DMS 273 treated with DMSO at 0.1 percent for 48 hours (cell line): ENCODE measurements around the gene SLC25A21.
"Not testable (repeated sequence)": the region's sequence is repeated elsewhere in the genome, so short reads cannot be mapped to it uniquely, and the experiment has no call there.

Experiments used
- DNase-seq: peaks from one replicate; lab custom pipeline; 2025; lab: John Stamatoyannopoulos, UW

SLC25A21 gene

DNA sequence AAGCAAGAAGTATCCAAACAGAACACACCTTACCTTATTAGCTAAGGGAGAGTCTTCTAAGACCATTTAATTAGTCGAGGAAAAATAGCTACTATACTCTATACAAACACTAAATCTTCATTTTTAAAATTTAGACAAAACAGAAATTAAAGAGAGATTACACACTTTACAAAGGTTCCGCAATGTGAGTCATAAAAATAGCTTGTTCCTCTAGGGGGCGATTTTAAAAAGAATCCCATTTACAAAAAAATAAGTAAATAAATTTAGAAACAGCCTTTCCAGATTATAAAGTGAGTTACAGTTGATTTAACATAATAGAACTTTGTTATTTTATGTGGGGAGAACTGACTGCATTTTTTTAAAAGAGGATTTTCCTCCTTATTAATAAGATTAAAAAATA, 309.1 kb downstream of the SLC25A21 start:
- no peak for DNase-seq

DNA sequence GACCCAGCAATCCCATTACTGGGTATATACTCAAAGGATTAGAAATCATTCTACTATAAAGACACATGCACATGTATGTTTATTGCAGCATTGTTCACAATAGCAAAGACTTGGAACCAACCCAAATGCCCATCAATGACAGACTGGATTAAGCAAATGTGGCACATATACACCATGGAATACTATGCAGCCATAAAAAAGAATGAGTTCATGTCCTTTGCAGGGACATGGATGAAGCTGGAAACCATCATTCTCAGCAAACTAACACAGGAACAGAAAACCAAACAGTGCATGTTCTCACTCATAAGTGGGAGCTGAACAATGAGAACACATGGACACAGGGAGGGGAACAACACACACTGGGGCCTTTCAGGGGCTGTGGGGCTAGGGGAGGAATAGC, 310.2 kb downstream of the SLC25A21 start:
- DNase-seq: not testable (repeated sequence)

DNA sequence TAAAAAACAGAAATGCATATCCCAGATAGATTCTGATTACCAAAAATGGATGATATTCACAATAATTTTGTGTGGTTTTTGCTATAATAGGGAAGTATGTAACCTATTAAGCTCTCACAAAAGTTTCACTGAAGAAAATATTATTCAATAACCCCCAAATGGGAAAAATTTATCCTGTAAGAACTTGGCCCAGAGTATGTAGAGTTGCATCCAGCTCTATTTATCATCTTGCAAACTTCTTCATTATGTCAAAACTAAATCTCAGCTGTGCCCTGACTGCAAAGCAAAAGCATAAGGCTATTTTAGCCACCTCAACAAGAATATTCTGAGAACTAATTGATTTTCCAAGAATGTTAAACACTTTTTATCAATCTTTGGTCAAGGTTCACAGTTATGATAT, 311.6 kb downstream of the SLC25A21 start:
- DNase-seq: no peak

DNA sequence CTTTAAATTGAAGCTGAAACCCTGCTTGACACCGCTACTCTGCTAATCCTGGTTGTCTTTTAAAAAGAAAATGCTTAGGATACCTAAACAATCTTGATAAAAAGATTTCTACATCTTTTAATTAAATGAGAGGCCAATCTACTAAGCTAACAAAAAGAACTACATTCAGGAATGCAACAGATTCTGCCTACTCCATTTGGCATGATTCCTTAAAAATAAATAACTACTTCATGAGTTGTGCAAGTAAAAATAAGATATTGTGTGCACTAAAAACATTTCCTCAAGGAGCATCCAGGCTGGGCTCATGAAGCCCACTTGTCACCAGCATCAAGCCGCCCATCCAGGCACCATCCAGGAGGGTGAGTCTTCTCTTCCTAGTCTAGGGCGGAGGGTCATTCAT, 313.3 kb downstream of the SLC25A21 start:
- no peak for DNase-seq

DNA sequence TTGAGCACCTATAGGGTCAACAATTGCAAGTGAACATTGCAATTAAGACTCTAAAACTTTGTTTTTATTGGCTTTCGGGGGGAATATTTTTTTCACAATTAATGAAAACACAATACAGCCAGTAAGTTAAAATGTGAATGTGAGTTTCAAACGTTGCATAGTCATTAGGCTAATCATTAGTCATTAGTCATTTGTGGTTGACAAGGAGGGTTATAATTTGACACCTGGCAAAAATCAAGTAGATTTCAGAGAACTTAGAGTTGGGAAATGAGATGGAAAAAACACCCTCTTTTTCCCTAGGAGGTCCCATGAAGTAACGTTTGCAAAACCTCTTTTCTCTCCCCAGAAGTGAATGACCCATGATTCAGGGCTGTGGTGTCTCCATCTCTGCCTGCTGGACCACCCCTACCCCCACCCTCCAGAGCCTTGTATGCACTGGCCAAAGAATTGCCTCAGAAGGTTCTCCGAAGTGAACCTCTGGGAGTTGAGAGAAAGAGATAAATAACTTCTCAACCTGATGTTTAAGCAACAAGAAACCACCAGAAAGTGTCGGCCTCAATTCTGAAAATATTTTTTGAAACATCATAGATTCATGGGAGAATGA, 314.5 kb downstream of the SLC25A21 start:
- DNase-seq: no peak

DNA sequence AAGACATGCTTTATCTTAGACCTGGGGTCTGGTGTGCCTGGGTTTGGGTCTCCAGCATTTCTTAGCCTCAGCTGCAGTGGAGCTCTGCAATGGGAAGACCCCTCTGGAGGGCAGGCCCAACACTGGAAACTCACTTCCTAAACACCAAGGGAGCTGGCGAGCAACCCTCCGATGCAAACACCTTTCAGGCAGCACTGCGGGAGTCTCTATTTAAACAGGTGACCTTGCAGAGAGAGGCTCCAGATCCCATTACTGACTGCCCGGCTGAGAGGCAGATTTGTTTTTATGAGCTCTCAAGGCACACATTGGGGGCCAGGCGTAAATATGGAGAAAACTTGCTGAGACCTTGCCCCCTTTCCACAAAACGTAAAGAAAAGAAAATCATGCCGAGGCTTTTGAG, 315.3 kb downstream of the SLC25A21 start:
- DNase-seq: no peak

DNA sequence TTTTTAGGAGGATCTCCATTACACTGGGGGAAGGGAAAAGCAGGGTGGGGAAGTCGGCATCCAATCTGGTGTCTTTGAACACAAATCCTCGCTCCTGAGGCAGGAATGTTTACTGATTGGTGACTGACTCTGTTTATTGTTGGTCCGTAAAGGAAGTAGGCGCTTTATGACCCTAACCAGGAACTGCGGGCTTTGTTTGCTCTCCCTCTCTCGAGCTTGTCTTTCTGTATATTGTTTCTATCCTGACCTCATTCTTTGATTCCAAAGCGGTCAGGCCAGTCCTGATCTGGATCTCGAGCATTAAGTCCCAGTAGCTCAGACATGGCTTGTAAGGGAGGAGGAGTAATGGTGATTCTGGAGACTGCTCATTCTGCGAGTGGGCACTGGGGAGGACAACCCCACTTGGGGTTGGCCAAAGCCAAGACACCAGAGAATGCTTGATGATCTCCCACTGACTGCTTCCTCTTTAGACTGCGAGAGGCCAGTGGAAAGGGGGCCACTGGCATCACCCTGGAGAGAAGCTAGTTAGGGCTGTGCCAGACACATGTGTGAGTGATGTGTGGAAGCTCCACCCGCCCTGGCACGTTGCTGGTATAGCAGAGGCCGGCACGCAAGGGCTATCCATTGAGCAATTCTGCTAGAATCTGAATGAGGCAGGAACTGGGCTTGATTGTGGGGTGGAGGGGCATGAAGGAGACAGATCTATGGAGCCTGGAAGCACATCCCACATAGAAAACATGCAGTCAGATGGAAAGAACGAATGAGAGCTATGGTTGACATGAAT, 316.1 kb downstream of the SLC25A21 start:
- DNase-seq: no peak

DNA sequence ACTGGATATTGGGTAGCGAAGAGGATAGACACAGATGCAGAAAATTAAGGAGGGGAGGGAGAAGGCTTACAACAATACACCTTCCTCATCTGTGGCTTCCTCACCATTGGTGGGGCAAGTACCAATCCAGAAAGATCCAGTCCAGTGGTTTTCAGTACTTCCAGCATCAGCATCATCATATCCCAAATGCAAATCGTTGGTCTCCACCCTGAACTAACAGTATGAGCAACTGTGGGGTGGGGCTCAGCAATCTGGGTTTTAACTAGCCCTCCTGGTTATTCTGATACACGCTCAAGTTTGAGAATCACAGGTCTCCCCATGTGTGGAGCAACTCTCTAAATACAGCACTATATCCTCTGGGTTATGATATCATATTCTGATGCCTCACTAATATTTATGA, 317.0 kb downstream of the SLC25A21 start:
- no peak for DNase-seq

DNA sequence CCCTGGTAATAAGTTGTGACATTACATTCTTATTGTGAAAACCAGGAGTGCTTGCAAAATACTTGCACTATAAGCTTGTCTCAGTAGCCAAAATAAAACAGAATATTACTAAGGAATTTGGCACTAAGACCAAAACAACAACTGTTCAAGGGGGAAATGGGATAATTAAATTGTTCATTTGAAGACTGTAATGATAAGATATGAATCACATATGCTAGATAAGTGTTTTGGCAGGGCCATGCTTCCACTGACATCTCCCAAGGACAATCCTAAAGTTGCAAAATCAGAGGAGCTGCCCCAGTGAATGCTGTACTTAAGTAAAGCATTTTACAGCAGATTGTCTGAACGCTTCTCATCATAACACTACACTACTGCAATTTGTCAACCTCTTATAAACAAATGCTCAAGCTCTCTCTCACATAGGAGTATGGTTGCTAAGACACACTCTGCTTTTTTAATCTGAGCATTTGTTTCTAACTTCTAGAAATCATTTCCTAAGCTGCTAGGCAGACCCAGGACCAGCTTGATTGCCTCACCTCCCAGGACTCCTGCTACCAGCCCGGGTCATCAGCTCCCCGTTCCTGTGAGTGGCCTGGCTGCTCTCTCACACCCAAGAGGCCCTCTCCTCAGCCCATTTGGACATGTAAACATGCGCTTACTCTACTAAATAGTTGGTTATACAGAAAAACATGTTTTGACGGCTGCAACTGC, 319.3 kb downstream of the SLC25A21 start:
- DNase-seq: no peak

DNA sequence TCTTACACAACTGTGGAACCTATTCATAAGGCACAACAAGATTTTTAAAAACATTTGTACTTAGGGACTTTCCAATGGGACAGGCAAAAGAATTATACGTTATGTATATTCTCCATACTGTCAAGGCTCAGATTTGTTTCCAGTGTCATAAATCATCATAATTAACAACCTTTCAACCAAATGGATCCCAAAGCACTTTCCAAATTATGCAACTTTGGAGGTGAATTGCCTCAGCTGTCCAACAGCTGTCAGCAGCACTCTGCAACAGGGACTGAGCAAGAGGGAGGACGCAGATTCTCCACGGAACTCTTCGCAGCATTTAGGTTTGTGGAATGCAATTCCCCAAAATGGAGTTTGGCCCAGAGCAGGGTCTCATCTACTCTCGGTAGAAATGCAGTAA, 324.2 kb downstream of the SLC25A21 start:
- no peak for DNase-seq

DNA sequence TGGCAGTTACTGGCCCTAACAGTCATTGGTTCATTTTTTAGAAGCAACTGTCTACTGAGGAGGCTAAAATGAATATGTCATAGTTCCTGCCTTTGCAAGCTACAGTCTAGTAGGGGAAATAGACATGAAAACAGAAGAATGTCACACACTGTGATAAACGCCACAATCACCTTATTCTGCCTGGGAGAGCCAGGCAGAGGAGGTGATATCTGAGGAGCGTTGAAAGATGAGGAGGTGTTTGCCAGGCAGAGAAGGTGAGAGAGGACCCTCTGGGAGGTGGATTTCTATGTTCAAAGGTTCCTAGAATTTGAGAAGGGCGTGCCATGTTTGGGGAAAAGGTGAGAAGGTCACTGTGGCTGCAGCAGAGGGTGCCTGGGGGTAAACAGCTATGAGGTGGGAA, 325.0 kb downstream of the SLC25A21 start:
- no peak for DNase-seq

DNA sequence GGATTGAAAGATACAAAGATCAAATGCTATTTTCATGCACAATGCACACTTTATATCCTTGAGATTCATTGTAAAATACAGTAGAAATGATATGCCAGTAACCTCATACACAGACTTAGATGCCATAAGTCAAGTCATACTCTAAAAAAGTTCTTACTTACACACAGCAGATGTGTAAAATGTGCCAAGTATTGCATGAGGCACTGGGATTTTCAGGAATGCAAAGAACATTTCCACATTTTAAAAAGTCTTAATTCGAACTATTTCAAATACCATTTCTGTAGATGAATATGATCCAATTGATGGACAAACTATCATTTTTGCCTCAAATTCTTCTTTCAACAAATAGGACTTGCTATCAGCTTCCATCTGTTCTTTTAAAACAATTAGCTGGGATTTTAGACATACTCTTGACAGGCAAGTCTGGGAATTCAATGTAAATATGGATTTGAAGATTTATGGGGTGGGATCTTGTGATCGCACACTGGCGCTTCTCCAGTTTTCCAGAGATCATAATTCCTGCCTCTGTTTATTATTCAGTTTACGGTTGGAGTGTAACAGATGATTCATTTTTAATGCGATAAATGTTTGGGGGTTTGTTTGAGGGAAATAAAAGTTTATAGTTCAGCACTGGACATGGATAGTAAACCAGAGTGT, 326.9 kb downstream of the SLC25A21 start:
- DNase-seq: no peak

DNA sequence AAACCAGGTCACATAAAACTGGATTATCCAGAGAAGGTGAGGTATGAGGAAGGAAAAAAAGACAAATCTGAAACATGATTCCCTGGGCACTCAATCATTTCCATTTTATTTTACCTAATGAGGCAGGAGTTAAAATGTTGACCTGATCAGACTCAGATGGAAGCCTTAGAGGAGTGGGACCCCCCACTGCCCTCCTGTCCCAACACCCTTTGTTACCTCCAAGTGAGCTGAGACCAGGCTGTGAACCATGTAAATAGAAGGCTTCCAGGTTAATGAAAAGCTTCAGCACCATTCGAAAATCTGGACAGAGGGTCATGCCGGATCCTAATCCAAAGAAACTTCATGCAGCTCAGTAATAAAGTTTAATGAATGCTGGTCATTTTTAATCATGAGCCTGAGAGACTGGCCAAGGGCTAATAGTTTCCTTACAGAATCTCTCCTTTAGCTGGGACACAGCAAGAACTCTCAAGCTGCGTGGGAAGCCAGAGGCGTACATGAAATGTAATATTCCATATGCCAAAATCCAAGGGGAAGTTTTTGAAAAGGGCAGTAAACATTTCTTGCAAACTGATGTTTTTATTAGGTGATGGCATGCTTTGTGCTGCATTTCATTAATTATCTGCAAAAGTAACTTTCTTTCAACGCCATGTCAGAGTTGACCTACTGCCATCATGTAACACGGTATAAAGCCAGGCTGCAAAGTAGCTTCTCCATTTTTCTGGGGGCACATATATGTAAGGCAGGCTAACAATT, 327.8 kb downstream of the SLC25A21 start:
- no peak for DNase-seq

DNA sequence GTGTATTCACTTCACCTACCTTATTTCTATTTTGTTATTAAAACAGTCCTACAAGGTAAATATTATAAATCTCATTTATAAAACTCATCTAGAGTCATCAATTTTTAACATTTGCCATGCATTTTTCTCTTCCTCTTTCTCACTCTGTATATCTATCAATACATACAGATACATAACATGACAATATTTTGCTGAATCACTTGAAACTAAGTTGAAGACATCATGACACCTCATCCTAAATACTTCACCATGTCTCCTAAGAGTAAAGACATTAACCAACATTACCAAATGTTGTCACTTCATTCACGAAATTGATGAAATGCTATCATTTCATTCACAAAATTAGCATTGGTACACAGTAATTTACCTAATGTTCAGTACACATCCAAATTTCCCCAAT, 329.0 kb downstream of the SLC25A21 start:
- DNase-seq: no peak

DNA sequence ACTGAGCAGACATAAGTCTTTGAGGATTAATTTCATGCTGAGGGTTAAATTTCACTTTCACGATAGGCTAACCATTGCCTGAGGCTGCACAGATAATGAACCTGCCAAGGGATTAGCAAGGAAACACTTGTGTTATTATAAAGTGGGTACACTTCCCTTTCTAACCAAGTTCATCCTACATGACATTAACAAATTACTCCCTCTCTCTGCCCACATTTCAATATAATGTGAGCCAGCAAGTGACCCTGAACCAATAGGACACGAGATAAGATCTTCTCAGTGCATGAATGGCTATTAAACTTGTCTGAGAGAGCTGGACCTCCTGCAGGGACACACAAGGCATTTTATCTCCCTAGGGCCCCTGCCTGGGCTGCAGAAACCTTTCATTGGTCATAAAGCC, 337.3 kb downstream of the SLC25A21 start:
- DNase-seq: no peak

DNA sequence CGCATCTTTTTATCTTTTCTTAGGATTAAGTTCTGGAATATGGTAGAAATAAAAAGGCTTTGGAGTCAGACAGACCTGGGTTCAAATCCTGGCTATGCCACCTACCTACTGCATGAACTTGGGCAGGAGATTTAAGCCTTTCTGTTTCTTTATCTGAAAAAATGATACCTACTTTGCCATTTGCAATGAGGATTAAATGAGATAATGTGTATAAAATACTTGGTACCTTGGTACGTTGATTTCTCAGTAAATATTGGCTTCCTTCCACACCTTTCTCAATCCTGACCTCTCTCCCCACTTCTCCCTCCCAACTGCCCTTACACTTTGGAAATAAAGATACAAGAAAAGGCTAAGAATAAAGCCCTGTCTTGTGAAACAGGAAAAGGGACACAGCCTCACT, 338.1 kb downstream of the SLC25A21 start:
- no peak for DNase-seq

DNA sequence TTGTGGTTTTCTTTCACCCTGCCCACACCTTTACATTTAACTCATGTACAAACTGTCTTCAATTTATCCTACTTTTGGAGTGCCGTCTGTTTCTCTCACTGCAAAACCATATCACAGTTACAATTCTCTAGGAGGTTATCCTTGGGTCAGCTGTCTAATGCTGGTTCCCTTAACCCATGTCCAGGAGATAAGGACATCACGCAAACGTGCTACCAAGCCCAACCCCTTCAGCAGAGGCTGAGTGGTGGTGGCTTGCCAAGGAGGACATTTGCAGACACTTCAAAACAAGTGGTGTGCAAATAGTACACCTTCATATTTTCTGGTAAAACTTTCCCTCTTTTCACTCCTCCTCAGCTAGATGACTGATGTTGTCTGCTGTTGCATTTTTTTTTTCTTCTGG, 342.9 kb downstream of the SLC25A21 start:
- no peak for DNase-seq

DNA sequence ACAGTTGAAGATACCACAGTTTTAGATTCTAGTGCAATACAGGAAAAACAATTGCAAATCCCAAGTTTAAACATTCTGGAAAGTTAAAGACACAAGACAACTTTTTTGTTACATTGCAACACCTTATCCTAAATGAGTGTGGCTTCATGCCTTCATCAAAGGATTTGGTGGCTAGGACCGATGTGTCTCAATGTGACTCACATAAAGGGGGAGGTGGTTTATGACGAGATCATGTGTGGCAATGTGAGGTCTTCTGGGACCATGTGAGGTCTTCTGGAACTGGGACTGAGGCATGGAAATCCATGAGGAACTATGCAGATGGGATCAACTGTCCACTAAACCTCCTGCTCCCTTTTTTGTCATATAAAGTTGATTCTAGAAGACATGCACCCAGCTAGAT, 344.5 kb downstream of the SLC25A21 start:
- DNase-seq: no peak

DNA sequence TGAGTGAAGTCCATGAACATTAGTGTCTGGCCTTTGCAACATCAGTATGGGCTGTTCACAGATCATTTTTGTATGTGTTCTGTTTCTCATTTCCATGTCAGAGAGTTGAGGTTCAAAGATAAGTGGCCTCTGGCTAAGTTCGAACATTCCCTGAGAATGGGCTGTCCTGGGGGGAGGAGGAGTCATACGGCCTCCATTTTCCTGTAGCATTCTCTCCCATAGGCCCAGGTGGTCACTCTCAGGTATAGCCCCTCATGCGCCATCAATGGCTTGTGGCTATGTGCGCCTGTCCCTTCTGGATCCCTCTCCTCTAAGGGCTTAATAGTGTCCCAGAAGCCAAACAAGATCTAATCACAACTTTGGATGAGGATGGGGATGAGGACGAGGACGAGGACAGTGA, 345.8 kb downstream of the SLC25A21 start:
- DNase-seq: no peak

DNA sequence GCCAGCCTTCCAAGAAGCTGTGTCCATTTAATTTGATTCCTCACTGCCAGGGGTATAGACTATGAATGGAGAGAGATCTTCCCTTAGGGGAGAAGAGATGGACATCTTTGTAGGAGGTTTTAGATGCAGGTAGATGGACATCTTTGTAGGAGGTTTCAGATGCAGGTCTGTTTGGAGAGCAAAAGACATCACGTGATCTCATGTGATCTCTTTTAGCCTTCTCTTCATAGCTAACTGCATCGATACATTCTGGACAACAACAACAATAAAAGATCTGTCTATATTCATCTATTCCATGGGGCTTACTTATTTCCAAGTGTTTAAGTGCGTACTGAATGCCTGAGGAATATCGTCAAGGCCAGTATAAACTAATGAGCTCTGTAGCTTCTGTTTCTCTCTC, 347.6 kb downstream of the SLC25A21 start:
- no peak for DNase-seq

DNA sequence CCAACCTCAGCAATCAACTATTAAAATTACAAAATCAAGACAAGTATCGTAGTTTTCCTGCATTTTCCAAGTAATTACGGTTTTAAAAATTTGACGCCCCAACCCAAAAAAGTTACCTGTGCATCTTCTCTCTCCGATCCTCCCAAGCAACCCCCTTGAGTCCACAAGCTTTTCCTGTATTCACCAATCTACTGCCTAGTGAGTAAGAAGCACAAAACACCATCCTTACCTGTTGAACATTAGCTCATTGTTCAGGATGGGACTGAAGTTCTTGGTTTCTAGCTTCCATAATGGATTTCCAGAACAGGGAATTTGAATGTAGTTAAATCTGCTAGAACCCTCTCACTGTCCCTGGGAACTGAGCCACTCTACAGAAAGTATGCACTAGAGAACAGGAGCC, 348.8 kb downstream of the SLC25A21 start:
- no peak for DNase-seq

DNA sequence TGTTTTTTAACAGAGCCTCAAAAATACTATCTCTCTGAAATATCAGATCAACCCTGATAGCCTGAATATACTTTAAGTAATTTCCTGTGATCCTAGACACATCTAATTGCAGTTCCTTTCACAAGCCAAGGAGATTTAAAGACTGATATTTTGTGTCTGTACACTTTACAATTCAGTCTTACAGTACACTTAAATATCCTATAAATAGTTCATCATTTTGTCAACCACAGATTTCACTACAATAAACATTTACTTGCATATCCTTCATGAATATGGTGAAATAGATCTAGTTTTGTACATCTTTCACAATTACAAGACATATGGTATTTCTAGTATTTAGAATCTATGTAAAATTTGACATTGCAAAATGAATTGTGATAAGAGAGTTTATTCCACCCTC, 349.7 kb downstream of the SLC25A21 start:
- DNase-seq: no peak
